Transverse colon (tissue), 4 donors: ENCODE results near the gene ATP1B3. TPM values are rescaled to one million over a fixed set of nuclear protein-coding genes. Genes with fewer than 3 reads are reported as not detected.

Experiments used
- DNase-seq: peaks from one replicate; pipeline ENCODE4 v3.0.0-alpha.2; 2019
- H3K27ac ChIP-seq, 4 donors: fragments of 200-600 bp; sonication (generic); 2 replicates each; pipeline ENCODE4 v1.5.1; 2016 to 2018; ENCODE audit warnings: inconsistent platforms in 4 of 4
- H3K27me3 ChIP-seq: fragments of 200-600 bp; sonication (generic); 2 replicates; pipeline ENCODE4 v1.5.1; 2017; ENCODE audit warnings: inconsistent platforms
- H3K36me3 ChIP-seq, 4 donors: fragments of 200-600 bp; sonication (generic); 2 replicates each; pipeline ENCODE4 v1.5.1; 2017 to 2019; ENCODE audit warnings: inconsistent platforms in 4 of 4
- H3K4me1 ChIP-seq, 4 donors: fragments of 200-600 bp; sonication (generic); 2 replicates each; pipeline ENCODE4 v1.5.1; 2017 to 2020; ENCODE audit warnings: inconsistent platforms in 4 of 4
- H3K4me3 ChIP-seq, 4 donors: fragments of 200-600 bp; sonication (generic); 1 replicate in 1 of 4; 2 replicates in 3 of 4; pipeline versions ENCODE4 v1.5.1 to v1.6.1; 2017 to 2019; ENCODE audit warnings: inconsistent platforms in 4 of 4
- H3K9me3 ChIP-seq, 2 donors: fragments of 200-600 bp; sonication (generic); 2 replicates each; pipeline ENCODE4 v1.5.1; 2017 to 2019; ENCODE audit warnings: inconsistent platforms in 2 of 2
- EP300 ChIP-seq: sonication (generic); formaldehyde crosslinking; IDR thresholded peaks from one replicate; pipeline ENCODE4 v1.6.1; 2017; ENCODE audit warnings: antibody characterized with exemption, low read depth
- POLR2A ChIP-seq: fragments of 450-650 bp; IDR thresholded peaks from one replicate; pipeline ENCODE4 v1.6.1; 2016; ENCODE audit warnings: antibody characterized with exemption, mild to moderate bottlenecking, moderate library complexity
- POLR2AphosphoS5 ChIP-seq, 3 donors: sonication (generic); formaldehyde crosslinking; IDR thresholded peaks; one replicate each; pipeline ENCODE4 v1.6.1; 2016; ENCODE audit warnings: antibody characterized with exemption in 3 of 3
- WGBS, 2 donors: methylation state at CpG; one replicate each; pipeline ENCODE4 v1.1.5; 2018; ENCODE audit warnings: low coverage in 1 of 2; 5-methylcytosine and 5-hydroxymethylcytosine counted together
- in situ Hi-C, 4 donors: fragments of 200-750 bp; cut with MboI; loops; one replicate each; pipeline versions ENCODE4 v1.15.0 to v1.15.1; 2017; ENCODE audit warnings: low sequenced_read_pairs in 3 of 4, low pct_ligation_motif_present in 1 of 4, low pct_unique_long_range_greater_than_20kb in 1 of 4
- intact Hi-C: fragments of 100-400 bp; cut with DNase I; formaldehyde crosslinking; loops from one replicate; pipeline ENCODE4 v1.15.1; 2023; ENCODE audit warnings: low total_unique reads
- total RNA-seq, 4 donors: library from RNA; depleted of rRNA; stranded (reverse); fragments of >200 nt; gene quantifications; one replicate each; pipeline ENCODE4 v1.1.0, GENCODE V29; 2016
- TF ChIP-seq, protein P1 (sequence below), 5 experiments: fragments of 200-600 bp in 3 of 5; fragments of 450-650 bp in 2 of 5; sonication (generic) in 3 of 5; IDR thresholded peaks; 1 replicate in 2 of 5; 2 replicates in 3 of 5; pipeline ENCODE4 v1.5.1; 2016 to 2017; ENCODE audit warnings: antibody characterized with exemption in 5 of 5, inconsistent platforms in 3 of 5, mild to moderate bottlenecking in 2 of 5, moderate library complexity in 1 of 5

The ATP1B3 gene
- total RNA-seq, 4 donors from 2014 or later, result 79.6 to 251 (median 196) TPM

- H3K27ac ChIP-seq, result no peak overlapping the region
- no peak for TF ChIP-seq EP300
- TF ChIP-seq, protein P1, sequence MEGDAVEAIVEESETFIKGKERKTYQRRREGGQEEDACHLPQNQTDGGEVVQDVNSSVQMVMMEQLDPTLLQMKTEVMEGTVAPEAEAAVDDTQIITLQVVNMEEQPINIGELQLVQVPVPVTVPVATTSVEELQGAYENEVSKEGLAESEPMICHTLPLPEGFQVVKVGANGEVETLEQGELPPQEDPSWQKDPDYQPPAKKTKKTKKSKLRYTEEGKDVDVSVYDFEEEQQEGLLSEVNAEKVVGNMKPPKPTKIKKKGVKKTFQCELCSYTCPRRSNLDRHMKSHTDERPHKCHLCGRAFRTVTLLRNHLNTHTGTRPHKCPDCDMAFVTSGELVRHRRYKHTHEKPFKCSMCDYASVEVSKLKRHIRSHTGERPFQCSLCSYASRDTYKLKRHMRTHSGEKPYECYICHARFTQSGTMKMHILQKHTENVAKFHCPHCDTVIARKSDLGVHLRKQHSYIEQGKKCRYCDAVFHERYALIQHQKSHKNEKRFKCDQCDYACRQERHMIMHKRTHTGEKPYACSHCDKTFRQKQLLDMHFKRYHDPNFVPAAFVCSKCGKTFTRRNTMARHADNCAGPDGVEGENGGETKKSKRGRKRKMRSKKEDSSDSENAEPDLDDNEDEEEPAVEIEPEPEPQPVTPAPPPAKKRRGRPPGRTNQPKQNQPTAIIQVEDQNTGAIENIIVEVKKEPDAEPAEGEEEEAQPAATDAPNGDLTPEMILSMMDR (IDR thresholded peaks at IDR 0.05), result no peak
- TF ChIP-seq POLR2A, result no peak
- no peak for TF ChIP-seq POLR2AphosphoS5 (IDR thresholded peaks at IDR 0.05)
- intact Hi-C loops, result no loop called here
- in situ Hi-C loops, result no loop called here
- H3K36me3 ChIP-seq, result no peaks in the 10 kb centered on the region
- DNase-seq, result no peak
- no peaks in the 10 kb centered on the region for H3K9me3 ChIP-seq
- WGBS, 2 donors, result 92 to 94% methylated on average over 15 of the region's 15 CpGs
- no peak overlapping the region for H3K4me3 ChIP-seq
- H3K4me1 ChIP-seq, result no peaks in the 10 kb centered on the region
- no peaks in the 10 kb centered on the region for H3K27me3 ChIP-seq
Measured at GRCh38 chr3:141835557-141836229, 40.8 kb upstream of the ATP1B3 start.

- in situ Hi-C loops, result no loop called here
Measured at GRCh38 chr3:141839389-141839788, 37.1 kb upstream of the ATP1B3 start.

GRCh38 chr3:141840737-141841544 is 35.5 kb upstream of the ATP1B3 start:
- no peak overlapping the region for H3K4me3 ChIP-seq
- no peak for DNase-seq
- H3K27me3 ChIP-seq, result no peaks in the 10 kb centered on the region
- H3K36me3 ChIP-seq, result no peaks in the 10 kb centered on the region
- H3K4me1 ChIP-seq, result peaks cover 0 to 8% (median 3%) of the 10 kb centered on the region in 4 donors
- TF ChIP-seq, protein P1 (IDR thresholded peaks at IDR 0.05), result no peak
- TF ChIP-seq POLR2A, result no peak
- no peak for TF ChIP-seq POLR2AphosphoS5 (IDR thresholded peaks at IDR 0.05)
- TF ChIP-seq EP300, result no peak
- intact Hi-C loops, result no loop called here
- 59 to 60% methylated on average over 6 of the region's 6 CpGs for WGBS, 2 donors
- H3K27ac ChIP-seq, result no peak overlapping the region
- no peaks in the 10 kb centered on the region for H3K9me3 ChIP-seq
- in situ Hi-C loops, result no loop called here

More at GRCh38 chr3:141839389-141839788, 37.1 kb upstream of the ATP1B3 start:
- Histone ChIP-seq H3K9me3 (no peaks in the 10 kb centered on the region), H3K27ac (no peak overlapping the region), H3K4me1 (no peaks in the 10 kb centered on the region), H3K27me3 (no peaks in the 10 kb centered on the region), H3K36me3 (no peaks in the 10 kb centered on the region), H3K4me3 (no peak overlapping the region)
- intact Hi-C loops, result no loop called here
- DNase-seq, result no peak
- no peak for TF ChIP-seq EP300
- TF ChIP-seq, protein P1 (IDR thresholded peaks at IDR 0.05), result no peak

GRCh38 chr3:141844108-141844507 is 32.3 kb upstream of the ATP1B3 start:
- TF ChIP-seq EP300, result no peak
- TF ChIP-seq POLR2A, result no peak
- no peak for TF ChIP-seq POLR2AphosphoS5 (IDR thresholded peaks at IDR 0.05)
- TF ChIP-seq, protein P1 (IDR thresholded peaks at IDR 0.05), result no peak
- Histone ChIP-seq H3K4me3 (no peak overlapping the region), H3K9me3 (no peaks in the 10 kb centered on the region), H3K27me3 (no peaks in the 10 kb centered on the region), H3K4me1 (peaks cover 0 to 15% (median 4%) of the 10 kb centered on the region in 4 donors), H3K36me3 (no peaks in the 10 kb centered on the region), H3K27ac (no peak overlapping the region)
- intact Hi-C loops, result no loop called here
- 93% methylated on average over 1 of the region's 1 CpG; no CpG with 5 or more reads in 1 of the 2 donors for WGBS, 2 donors
- no peak for DNase-seq
- in situ Hi-C loops, result no loop called here
